ENCODE data around the gene PPP1R12B. TPM values are rescaled to one million over a fixed set of nuclear protein-coding genes. Genes with fewer than 3 reads are reported as not detected.
A peak's percentile ranks its signal among the peaks of the same experiment; 100 is the strongest.
"Not testable (repeated sequence)": the region's sequence is repeated elsewhere in the genome, so short reads cannot be mapped to it uniquely, and the experiment has no call there.

The PPP1R12B gene
- total RNA-seq, 1 donor = 20.6 TPM

- Histone ChIP-seq H3K79me2 (ENCODE audit: insufficient read depth, low read length) (no peaks in the 10 kb centered on the region), H3K4me2 (ENCODE audit: insufficient read depth, low read length) (peak overlapping the region; percentile 45), H3K27me3 (ENCODE audit: insufficient read depth, low read length) (no peaks in the 10 kb centered on the region)
Measured at GRCh38 chr1:202553560-202554038, 205.1 kb downstream of the PPP1R12B start.

GRCh38 chr1:202554619-202555018, 206.1 kb downstream of the PPP1R12B start:
- not testable (repeated sequence) for DNase-seq (ENCODE audit: insufficient read length, low spot score, missing footprints); H4K20me1 ChIP-seq (ENCODE audit: insufficient read depth, low read length); H3K79me2 ChIP-seq (ENCODE audit: insufficient read depth, low read length); H3K9me3 ChIP-seq (ENCODE audit: low read depth, low read length); H3K27ac ChIP-seq (ENCODE audit: low read depth, low read length); H3K4me3 ChIP-seq (ENCODE audit: insufficient read depth, low read length); H3K4me2 ChIP-seq (ENCODE audit: insufficient read depth, low read length); H3K36me3 ChIP-seq (ENCODE audit: insufficient read depth, low read length); H3K4me1 ChIP-seq (ENCODE audit: insufficient read depth, low read length); H2AFZ ChIP-seq (ENCODE audit: low read length); H3K27me3 ChIP-seq (ENCODE audit: insufficient read depth, low read length)

More at GRCh38 chr1:202553560-202554038, 205.1 kb downstream of the PPP1R12B start:
- Histone ChIP-seq H2AFZ (ENCODE audit: low read length) (no peak overlapping the region), H3K36me3 (ENCODE audit: insufficient read depth, low read length) (no peaks in the 10 kb centered on the region), H3K4me1 (ENCODE audit: insufficient read depth, low read length) (peaks cover 6% of the 10 kb centered on the region), H3K4me3 (ENCODE audit: insufficient read depth, low read length) (no peak overlapping the region), H4K20me1 (ENCODE audit: insufficient read depth, low read length) (no peaks in the 10 kb centered on the region), H3K9me3 (ENCODE audit: low read depth, low read length) (no peaks in the 10 kb centered on the region), H3K27ac (ENCODE audit: low read depth, low read length) (peak overlapping the region; percentile 56)
- no peak for TF ChIP-seq CTCF (IDR thresholded peaks at IDR 0.05; ENCODE audit: extremely low read depth, low read depth, low read length)
- no peak for DNase-seq (ENCODE audit: insufficient read length, low spot score, missing footprints)

- H2AFZ ChIP-seq (ENCODE audit: low read length); H4K20me1 ChIP-seq (ENCODE audit: insufficient read depth, low read length); H3K36me3 ChIP-seq (ENCODE audit: insufficient read depth, low read length); H3K27ac ChIP-seq (ENCODE audit: low read depth, low read length); H3K4me3 ChIP-seq (ENCODE audit: insufficient read depth, low read length); H3K4me1 ChIP-seq (ENCODE audit: insufficient read depth, low read length); H3K79me2 ChIP-seq (ENCODE audit: insufficient read depth, low read length); DNase-seq (ENCODE audit: insufficient read length, low spot score, missing footprints); H3K27me3 ChIP-seq (ENCODE audit: insufficient read depth, low read length); H3K9me3 ChIP-seq (ENCODE audit: low read depth, low read length); H3K4me2 ChIP-seq (ENCODE audit: insufficient read depth, low read length): not testable (repeated sequence)
Measured at GRCh38 chr1:202556037-202556436, 207.5 kb downstream of the PPP1R12B start.

GRCh38 chr1:202557662-202558061, 209.2 kb downstream of the PPP1R12B start:
- not testable (repeated sequence) for H3K79me2 ChIP-seq (ENCODE audit: insufficient read depth, low read length); H3K4me3 ChIP-seq (ENCODE audit: insufficient read depth, low read length); H3K9me3 ChIP-seq (ENCODE audit: low read depth, low read length); DNase-seq (ENCODE audit: insufficient read length, low spot score, missing footprints); H3K27ac ChIP-seq (ENCODE audit: low read depth, low read length); H4K20me1 ChIP-seq (ENCODE audit: insufficient read depth, low read length); H3K27me3 ChIP-seq (ENCODE audit: insufficient read depth, low read length); H3K4me1 ChIP-seq (ENCODE audit: insufficient read depth, low read length); H3K36me3 ChIP-seq (ENCODE audit: insufficient read depth, low read length); H2AFZ ChIP-seq (ENCODE audit: low read length); H3K4me2 ChIP-seq (ENCODE audit: insufficient read depth, low read length)

GRCh38 chr1:202561240-202561639, 212.7 kb downstream of the PPP1R12B start:
- Histone ChIP-seq H4K20me1 (ENCODE audit: insufficient read depth, low read length) (no peaks in the 10 kb centered on the region), H3K4me2 (ENCODE audit: insufficient read depth, low read length) (no peak overlapping the region), H2AFZ (ENCODE audit: low read length) (no peak overlapping the region), H3K4me1 (ENCODE audit: insufficient read depth, low read length) (no peaks in the 10 kb centered on the region), H3K27me3 (ENCODE audit: insufficient read depth, low read length) (no peaks in the 10 kb centered on the region), H3K27ac (ENCODE audit: low read depth, low read length) (no peak overlapping the region), H3K4me3 (ENCODE audit: insufficient read depth, low read length) (no peak overlapping the region), H3K79me2 (ENCODE audit: insufficient read depth, low read length) (no peaks in the 10 kb centered on the region), H3K36me3 (ENCODE audit: insufficient read depth, low read length) (no peaks in the 10 kb centered on the region), H3K9me3 (ENCODE audit: low read depth, low read length) (no peaks in the 10 kb centered on the region)
- no peak for DNase-seq (ENCODE audit: insufficient read length, low spot score, missing footprints)
- TF ChIP-seq CTCF (IDR thresholded peaks at IDR 0.05; ENCODE audit: extremely low read depth, low read depth, low read length) = no peak

All from osteoblast (primary cell).